Right kidney (tissue), 1 donor: ENCODE results near the gene TRIM56.
"Not testable (repeated sequence)": the region's sequence is repeated elsewhere in the genome, so short reads cannot be mapped to it uniquely, and the experiment has no call there.

ENCODE experiments used
- DNase-seq: peaks from one replicate; pipeline ENCODE4 v3.0.0-alpha.2; 2016

The TRIM56 gene

DNA sequence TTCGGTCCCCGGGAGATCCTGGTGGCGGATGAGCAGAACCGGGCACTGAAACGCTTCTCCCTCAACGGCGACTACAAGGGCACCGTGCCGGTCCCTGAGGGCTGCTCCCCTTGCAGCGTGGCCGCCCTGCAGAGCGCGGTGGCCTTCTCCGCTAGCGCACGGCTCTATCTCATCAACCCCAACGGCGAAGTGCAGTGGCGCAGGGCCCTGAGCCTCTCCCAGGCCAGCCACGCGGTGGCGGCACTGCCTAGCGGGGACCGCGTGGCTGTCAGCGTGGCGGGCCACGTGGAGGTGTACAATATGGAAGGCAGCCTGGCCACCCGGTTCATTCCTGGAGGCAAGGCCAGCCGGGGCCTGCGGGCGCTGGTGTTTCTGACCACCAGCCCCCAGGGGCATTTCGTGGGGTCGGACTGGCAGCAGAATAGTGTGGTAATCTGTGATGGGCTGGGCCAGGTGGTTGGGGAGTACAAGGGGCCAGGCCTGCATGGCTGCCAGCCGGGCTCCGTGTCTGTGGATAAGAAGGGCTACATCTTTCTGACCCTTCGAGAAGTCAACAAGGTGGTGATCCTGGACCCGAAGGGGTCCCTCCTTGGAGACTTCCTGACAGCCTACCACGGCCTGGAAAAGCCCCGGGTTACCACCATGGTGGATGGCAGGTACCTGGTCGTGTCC lies 3.7 kb downstream of the TRIM56 start:
- no peak for DNase-seq

DNA sequence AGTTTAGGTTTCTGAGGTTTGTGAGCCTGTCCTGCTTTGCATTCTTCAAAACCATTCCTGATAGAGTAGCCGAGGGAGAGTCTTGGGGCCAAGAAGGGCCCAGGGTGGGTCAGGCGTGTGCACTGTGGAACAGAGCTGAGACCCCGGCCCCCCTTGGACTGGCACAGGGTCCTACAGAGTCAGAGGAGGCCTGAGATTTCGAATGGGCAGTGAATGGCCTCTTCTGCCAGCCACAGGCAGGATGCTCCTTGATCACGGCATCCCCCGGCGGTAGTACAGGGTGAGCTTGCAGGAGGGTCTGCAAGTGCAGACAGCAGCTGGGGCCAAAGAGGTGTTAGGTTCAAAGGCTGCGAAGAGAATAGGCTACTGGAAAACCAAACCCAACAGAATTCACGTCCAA lies 4.6 kb downstream of the TRIM56 start:
- no peak for DNase-seq

DNA sequence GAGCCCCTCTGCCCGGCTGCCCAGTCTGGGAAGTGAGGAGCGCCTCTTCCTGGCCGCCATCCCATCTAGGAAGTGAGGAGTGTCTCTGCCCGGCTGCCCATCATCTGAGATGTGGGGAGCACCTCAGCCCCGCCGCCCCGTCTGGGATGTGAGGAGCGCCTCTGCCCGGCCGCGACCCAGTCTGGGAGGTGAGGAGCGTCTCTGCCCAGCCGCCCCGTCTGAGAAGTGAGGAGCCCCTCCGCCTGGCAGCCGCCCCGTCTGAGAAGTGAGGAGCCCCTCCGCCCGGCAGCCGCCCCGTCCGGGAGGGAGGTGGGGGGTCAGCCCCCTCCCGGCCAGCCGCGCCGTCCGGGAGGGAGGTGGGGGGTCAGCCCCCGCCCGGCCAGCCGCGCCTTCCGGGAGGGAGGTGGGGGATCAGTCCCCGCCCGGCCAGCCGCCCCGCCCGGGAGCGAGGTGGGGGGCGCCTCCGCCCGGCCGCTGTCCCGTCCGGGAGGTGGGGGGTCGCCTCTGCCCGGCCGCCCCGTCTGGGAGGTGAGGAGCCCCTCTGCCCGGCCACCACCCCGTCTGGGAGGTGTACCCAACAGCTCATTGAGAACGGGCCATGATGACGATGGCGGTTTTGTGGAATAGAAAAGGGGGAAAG lies 7.1 kb downstream of the TRIM56 start:
- DNase-seq: not testable (repeated sequence)

DNA sequence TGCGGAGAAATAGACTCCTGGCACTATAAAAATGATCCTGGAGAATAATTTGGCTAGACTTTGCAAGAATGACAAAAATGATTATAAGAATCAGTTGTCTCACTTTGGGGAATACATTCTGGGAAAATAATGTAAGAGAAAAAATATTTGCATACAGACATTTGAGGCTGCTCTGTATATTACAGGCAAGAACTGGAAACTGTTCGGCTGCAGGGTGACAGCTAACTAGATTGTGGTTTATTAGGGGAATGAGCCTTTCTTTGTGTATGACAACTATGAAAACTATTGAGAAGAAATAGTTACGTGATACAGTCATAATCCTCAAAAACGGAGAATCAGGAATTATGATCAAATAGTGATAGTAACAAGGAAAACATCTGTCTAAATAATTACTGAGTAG lies 8.6 kb downstream of the TRIM56 start:
- no peak for DNase-seq

DNA sequence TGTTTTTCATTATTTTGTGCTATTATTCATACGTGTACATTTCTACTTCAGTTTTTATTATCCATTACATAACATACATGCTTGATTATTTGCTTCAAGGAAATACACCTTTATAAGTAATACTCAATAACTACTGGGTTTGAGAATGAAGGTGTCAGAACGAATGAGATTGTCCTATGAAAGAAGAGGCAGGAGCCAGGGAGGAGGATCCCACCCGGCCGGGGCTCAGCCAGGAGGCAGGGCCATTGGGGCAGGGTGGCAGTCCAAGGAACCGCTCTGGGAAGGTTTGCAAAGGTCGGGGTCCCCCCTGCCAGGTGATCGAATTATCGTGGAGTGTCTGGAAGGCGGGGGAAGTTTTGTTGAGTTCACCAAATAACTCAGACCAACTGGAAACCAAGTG lies 9.1 kb downstream of the TRIM56 start:
- no peak for DNase-seq

DNA sequence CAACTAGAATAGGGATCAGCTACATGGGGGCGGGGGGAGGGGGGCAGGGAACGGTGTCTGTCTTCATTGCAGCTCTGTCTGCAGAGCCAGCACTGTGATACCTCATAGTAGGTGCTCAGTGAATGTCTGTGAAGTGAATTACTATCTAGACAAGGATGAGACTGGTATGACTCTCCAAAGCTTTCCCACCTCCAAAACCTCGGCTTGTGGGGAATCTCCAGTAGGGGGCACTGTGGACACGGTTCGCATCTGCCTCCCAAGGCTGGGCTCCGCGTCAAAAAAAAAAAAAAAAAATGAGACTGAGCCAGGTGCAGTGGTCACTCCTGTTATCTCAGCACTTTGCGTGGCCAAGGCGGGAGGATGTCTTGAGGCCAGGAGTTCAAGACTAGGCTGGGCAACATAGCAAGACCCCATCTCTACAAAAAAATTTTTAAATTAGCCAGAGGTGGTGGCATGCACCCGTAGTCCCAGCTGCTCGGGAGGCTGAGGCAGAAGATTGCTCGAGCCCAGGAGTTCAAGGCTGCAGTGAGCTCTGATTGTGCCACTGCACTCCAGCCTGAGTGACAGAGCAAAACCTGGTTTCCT lies 9.6 kb downstream of the TRIM56 start:
- no peak for DNase-seq

DNA sequence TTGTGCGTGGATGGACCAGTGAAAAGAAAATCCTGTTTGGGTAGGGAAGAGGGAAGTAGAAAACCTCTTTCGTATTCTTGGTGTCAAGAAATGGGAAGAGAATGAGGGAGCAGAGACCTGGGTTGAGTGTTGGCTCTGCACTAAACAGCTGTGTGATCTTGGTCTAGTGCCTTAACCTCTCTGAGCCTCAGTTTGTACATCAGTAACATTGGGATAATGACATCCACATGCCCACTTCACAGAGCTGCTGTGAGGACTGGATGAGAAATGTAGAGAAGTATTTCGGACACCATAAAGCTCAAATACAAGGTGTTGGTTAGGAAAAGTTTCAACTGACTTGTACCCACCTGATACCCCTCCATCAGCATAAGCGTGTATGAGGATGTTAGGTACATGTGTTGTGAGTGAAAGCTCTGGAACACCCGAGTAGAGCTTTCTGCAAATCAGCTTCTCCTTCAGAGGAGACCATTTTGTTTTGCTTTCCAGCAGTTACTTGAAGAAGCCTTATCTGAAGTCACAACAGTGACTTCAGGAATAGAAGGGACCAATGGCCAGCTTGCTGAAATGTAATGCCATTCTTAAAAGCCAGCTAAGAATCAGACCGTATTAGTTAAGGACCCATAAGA lies 11.2 kb downstream of the TRIM56 start:
- DNase-seq: no peak

DNA sequence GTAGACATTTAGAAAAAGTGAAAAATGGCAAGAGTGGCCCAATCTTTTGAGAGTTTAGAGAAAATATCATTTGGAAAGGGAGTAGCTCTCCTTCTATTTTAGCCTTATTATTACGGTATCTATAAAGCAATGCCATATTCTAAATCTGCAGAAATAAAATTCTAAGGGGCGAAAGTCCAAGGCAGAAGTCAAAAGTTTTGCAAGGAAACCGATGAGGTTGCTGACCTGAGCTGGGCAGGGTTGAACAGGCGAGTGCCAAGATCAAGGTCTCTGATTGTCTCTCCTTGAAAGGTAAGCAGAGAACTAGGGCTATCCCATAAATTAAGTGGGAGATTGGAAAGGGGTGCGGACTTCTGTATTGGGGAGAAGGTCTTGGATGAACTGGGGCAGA lies 11.7 kb downstream of the TRIM56 start:
- no peak for DNase-seq

DNA sequence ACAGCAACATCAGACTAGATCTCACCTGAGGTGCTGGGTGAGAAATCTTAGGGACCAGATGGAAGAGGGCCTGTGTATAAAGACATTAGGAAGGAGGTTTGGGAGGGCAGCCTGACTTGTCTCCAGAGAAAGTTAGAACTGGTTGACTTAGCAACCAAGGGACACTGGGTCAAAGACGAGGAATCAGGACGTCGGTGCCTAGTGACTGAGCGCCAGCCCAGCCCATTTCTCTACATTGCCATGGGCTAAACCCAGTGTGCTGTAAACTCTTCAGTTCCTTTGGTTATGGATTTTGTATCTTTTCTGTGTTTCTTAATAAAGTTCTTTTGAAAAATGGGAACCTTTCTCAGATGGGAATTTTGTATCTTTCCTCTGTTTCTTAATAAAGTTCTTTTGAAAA lies 12.3 kb downstream of the TRIM56 start:
- no peak for DNase-seq

DNA sequence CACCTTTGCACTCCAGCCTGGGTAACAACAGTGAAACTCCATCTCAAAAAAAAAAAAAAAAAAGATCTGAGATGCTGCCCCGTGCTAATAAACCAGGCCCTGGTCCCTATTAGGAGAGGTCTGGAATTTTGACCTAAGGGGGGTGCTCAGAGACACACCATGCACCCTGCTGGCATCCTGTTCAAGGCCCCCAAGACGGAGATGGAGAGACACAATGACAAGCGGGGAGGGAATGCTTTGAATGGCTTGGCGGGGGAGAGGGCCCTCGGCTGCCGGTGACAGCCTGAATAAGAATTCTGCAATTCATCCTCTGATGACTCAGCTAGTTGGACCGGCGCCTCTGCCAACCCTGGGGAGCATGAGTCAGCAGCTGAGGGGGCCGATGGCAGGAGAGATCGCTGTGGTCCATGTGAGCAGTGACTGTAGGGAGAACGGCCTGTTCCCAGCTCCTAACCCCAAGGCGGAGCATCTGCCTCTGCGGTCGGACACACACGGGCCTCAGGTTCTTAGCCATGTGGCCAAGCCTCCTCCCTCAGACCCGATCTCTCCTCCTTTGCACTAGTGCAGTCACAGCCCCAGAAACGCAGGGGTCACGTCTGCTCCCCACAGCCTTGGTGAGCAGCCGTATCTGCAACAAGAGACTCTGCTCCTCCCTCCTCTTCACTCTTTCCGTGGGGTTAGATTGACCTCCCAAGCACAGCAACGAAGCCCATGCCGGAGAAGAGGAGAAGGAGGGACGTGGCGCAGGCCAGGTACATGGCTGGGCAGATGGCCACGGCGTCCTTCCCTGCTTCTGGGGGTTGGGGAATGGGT lies 14.9 kb downstream of the TRIM56 start:
- DNase-seq: no peak

DNA sequence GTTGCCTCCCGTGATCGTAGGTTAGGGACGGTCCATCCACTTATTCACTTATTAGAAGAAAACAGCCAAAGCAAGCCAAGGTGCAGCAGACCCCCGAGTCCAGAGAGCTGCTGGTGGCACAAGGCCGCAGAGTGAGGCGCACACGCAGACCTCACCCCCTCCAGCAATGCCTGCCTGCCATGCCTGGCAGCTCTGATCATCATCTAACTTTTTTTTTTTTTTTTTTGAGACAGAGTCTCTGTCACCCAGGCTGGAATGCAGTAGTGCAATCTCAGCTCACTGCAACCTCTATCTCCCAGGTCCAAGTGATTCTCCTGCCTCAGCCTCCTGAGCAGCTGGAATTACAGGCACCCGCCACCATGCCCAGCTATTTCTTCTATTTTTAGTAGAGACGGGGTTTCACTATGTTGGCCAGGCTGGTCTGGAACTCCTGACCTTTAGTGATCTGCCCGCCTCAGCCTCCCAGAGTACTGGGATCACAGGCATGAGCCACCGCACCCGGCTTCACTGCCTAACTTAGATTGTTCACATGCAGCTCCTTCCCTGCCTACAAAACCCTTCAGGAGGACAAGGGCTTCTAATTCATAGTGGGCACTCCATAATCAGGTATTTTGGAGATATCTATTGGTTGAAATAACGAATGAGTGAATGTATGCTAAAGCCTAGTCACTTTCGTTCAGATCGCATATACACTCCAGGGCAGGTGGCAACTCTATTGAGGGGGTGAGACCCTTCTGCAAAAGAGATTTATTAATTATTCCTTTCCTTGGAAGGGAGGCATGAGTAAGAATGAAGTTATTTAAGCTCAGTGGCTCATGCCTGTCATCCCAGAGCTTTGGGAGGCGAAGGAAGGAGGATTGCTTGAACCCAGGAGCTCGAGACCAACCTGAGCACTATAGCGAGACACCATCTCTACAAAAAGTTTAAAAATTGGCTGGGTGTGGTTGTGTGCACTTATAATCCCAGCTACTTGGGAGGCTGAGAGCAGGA lies 15.9 kb downstream of the TRIM56 start:
- DNase-seq: no peak

DNA sequence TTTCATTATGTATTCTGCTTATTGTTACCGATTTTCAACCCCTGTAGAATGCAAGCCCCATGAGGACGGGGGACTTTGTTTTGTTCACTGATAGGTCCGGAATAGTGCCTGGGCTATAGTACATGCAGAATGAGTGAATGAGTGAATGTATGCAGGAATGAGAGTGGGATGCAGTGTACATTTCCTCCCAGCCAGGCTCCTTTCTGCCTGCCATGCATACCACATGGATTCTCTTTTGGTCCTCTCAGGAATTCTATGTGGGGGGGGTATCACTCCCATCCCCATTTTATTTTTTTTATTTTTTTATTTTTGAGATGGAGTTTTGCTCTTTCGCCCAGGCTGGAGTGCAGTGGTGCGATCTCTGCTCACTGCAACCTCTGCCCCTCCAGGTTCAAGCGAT lies 16.7 kb downstream of the TRIM56 start:
- DNase-seq: no peak

DNA sequence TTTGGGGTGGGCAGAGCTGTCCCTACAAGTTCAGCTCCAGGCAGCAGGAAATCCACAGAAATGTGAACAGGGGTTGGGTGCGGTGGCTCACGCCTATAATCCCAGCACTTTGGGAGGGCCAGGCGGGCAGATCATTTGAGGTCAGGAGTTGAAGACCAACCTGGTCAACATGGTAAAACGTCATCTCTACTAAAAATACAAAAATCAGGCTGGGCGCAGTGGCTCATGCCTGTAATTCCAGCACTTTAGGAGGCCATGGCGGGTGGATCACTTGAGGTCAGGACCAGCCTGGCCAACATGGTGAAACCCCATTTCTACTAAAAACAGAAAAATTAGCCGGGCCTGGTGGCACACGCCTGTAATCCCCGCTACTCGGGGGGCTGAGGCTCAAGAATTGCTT lies 18.4 kb downstream of the TRIM56 start:
- DNase-seq: not testable (repeated sequence)

DNA sequence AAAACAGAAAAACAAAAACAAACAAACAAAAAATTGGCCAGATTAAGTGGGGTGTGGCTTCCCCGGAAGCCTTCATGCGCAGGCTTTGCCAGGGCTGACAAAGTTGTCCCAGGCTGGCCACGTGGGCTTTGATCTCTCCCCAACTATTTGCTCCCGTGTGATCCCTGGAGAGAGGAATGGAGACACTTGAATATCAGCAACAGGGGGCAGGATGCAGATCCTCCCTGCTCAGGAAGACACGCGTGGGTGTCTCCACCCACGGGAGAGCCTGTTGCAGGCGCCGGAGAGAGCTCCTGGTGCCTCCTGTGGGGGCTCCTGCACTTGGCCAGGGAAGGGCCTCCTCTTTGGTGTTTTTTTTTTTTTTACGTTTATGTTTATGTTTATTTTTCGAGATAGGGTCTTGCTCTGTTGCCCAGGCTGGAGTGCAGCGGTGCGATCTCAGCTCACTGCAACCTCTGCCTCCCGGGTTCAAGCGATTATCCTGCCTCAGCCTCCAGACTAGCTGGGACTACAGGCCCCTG lies 19.0 kb downstream of the TRIM56 start:
- DNase-seq: no peak

DNA sequence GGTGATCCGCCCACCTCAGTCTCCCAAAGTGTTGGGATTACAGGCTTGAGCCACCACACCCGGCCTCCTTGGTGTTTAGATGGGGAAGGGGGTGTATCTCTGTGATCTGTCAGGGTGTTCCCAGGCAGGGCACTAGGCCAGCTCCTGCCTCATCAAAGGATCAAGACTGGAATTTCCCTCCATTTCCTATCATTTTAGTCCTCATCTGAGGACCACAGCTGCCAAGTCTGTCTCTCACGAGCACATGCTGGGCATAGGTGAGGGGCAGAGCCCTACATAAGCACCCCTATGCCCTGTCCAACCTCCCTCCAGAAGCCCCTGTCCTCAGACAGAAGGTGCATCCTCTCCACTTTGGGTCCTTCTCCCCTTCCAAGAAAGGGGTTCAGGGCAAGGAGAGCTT lies 19.5 kb downstream of the TRIM56 start:
- no peak for DNase-seq

DNA sequence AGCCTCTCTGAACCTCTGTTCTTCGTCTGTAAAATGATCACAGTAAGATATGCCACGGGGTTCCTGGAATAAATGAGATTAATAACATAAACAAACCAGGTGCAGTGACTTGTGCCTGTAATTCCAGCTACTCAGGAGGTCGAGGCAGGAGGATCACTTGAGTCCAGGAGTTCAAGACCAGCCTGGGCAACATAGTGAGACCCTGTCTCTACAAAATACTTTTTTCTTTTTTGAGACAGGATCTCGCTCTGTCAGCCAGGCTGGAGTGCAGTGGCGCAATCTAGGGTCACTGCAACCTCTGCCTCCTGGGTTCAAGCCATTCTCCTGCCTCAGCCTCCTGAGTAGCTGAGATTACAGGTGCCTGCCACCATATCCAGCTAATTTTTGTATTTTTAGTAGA lies 20.0 kb downstream of the TRIM56 start:
- DNase-seq: not testable (repeated sequence)

DNA sequence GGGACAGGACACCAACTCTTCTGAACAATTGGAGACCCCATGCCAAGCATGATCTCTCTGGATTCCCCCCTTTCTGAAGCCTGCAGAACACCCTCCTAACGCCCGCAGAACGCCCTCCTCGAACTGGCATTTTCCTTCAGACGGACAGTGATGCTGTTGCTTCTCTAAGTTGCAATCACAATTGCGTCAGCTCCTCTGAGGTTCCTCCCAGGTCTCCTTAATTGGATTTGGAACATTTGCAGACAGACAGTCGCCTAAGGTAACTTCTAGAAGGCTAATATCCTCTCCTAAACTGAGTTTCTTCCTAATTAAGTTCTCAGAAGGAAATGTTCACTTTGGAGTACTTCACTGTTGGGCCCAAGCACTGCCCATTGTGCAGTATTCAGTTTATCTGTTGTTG lies 21.1 kb downstream of the TRIM56 start:
- DNase-seq: no peak

DNA sequence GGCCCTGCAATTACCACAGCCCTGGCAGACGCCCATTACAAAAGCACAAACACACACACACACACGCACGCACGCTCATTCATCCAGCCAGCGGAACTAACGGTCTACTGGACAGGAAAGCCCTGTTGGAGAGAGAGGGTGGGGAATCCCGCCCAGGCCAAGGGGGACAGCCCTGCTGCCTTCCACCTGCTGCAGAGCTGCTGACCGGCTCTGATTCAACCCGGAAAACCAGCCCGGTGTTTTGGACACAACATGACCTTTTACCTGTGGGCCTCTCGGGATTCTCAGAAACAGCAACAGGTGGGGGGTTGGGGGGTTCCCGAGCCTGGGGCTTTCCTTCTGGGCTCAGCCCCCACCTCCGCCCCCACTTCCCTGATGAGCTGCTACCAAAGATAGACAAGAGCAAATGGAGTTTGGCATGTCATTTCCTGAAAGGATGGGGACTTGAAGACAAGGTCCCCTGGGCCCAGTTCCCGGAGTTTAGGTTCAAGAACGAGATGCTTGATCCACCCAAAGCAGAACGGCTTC lies 23.1 kb downstream of the TRIM56 start:
- no peak for DNase-seq

DNA sequence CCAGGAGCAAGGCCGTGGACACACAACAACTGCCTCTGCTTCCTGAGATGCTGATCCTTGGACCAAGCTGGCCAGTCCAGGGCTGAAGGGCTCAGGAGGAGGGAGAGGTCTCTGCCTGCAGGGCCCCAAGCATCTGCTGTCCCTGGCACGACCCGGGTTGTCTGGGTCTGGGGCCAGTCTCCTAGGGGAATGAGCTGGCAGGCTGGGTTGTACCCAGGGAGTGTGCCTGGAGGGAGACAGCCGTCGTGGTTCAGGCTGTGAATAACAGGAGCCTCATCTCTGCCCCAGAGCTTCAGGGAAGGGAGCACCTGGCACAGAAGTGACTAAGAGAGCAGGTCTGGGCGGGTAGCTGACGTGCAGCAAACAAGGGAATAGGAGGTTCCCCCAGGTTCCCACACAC lies 23.7 kb downstream of the TRIM56 start:
- no peak for DNase-seq

DNA sequence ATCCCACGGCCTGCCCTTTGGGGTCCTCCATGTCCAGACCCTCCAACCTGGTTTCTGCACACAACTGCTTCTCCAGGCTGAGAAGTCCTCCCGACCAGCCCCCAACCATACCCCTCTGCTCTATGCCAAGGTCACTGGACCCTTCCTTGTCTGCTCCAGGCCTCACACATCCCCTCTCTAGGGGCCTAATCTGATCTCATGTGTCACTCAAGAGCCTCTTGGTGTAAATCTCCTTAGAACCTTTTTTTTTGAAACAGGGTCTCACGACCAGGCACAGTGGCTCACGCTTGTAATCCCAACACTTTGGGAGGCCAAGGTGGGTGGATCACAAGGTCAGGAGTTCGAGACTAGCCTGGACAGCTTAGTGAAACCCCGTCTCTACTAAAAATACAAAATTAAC lies 24.1 kb downstream of the TRIM56 start:
- DNase-seq: no peak

DNA sequence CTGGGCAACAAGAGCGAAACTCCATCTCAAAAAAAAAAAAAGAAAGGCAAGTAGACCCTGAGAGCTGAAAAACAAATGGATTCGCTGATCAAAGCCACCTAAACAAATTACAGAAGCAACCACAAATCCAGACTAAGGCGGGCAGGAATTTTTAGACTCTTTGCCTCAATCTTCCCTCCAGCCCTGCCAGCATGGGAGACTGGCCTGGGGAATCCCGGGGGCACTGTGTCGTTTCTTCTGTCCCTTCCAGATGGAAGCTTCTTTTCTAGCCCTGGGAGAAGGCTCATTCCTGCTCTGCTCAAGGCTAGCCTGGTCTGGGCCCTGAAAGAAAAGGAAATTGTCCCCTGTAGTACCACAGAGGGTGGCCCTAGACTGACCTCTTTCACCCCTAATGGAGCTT lies 26.0 kb downstream of the TRIM56 start:
- DNase-seq: no peak
